Stimulated activated CD8-positive, alpha-beta memory T cell treated with anti-CD3 and anti-CD28 coated beads, Interleukin-2, amount 100 ng/mL, for 1 hour (primary cell): Measurements from ENCODE around the gene KLC1.
"Not testable (repeated sequence)": the region's sequence is repeated elsewhere in the genome, so short reads cannot be mapped to it uniquely, and the experiment has no call there.

Experiments used
- DNase-seq, 2 donors: peaks; one replicate each; pipeline ENCODE4 v3.0.0-alpha.2; 2020; ENCODE audit warnings: low read depth in 2 of 2

KLC1 gene

DNA sequence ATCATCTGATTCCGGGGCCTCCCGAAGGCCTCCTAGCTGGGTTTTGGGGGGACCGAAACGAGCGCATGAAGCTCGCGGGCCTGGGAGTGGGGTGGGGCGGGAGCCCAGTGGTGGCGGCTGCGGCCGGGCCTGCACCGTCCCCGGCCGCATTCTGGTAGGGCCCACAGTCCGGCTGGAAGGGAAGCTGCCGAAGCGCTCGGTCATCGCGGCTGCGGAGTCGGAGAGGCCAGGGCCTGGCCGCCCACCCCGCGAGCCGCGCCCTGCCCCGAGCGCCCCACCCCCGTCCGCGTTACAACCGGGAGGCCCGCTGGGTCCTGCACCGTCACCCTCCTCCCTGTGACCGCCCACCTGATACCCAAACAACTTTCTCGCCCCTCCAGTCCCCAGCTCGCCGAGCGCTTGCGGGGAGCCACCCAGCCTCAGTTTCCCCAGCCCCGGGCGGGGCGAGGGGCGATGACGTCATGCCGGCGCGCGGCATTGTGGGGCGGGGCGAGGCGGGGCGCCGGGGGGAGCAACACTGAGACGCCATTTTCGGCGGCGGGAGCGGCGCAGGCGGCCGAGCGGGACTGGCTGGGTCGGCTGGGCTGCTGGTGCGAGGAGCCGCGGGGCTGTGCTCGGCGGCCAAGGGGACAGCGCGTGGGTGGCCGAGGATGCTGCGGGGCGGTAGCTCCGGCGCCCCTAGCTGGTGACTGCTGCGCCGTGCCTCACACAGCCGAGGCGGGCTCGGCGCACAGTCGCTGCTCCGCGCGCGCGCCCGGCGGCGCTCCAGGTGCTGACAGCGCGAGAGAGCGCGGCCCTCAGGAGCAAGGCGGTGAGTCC is at the start of gene KLC1:
Gene KLC1, plus strand, starts transcription at position 528 of the 819 bp plus-strand sequence. CDS start 25,354 bp downstream, outside the sequence.
- peak; percentile 69 to 77 for DNase-seq

DNA sequence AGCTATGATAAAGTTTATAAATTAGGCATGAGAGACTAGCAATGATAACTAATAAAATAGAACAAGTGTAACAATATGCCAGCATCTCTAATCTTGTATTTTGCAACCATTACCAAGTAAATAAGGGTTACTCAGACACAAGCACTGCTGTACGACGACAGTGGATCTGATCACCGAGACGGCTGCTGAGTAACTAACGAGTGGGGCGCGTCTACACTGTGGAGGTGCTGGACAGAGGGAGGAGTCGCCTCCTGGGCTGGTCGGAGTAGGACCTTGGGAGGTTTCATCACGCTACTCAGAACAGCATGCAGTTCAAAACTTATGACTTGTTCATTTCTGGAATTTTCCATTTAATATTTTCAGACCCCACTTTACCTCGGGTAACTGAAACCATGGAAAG is 47.8 kb upstream of the KLC1 start:
- DNase-seq, result no peak

DNA sequence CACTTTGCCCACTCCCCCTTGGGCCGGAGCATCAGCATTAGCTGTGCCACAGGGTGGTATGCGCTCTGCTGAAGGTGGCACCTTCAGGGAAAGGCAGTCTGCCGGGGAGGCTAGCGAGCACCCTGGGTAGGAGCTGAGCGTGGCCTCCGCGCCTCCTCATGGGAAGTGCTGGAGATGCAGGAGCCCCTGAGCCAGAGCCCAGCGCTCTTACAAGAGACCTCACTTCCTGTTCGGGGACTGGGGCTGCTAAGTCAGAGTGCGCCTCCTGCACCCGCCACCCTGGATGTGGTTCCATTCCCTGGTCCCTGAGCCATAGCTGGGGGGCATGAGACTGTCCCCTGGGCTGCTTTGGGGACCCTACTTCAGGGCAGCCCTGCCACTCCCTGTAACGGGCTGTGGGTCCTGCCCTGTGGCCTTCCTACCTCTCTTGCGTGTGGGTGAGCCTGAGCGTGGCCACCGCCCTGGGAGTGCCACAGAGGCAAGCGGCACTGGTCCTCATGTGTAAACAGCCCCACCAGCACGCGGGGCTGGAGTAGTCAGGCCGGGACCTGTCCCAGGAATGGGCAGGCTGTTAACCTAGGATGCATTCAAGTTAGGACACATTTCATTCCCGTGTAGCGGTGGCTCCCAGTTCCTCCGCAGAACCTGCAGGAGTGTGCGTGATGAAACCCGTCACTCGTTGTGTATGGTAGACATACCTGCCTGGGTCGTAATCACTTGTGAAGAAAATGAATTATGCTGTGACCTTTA is 46.9 kb upstream of the KLC1 start:
- no peak for DNase-seq

DNA sequence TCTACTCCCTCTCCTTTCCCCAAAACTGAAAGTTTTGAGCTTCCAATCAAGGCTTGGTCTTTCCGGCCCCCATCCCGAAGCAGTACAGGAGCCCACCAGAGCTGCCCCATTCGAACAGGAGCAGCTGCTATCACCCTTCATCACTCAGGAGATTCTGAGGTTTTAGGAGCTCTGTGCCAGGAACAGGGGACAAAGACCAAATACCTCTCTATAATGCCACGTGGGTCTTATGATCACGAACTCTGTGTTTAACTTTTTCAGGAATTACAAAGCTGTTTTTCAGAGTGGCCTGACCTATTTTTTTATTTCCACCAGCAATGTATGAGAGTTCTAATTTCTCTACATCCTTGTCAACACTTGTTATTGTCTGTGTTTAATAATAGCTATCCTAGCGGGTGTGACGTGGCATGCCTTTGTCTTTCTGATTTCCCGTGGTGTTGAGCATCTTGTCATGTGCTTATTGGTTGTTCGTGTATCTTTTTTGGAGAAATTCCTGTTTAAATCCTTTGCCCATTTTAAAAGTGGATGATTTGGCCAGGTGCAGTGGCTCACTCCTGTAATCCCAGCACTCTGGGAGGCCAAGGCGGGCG is 44.6 kb upstream of the KLC1 start:
- no peak for DNase-seq

DNA sequence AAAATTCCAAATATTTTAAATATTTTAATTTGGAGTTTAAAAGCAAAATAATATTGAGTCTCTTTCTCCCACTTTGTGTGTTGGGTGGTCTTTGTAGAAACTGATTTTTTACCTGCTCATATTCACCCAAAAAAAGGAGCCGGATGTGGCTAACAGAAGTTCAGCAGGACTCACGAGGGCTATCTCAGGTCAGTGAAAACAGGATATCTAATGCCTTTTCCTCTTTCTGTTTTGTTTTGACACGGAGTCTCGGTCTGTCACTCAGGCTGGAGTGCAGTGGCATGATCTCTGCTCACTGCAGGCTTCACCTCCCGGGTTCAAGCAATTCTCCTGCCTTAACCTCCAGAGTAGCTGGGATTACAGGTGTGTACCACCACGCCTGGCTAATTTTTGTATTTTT is 35.4 kb upstream of the KLC1 start:
- DNase-seq, result no peak

DNA sequence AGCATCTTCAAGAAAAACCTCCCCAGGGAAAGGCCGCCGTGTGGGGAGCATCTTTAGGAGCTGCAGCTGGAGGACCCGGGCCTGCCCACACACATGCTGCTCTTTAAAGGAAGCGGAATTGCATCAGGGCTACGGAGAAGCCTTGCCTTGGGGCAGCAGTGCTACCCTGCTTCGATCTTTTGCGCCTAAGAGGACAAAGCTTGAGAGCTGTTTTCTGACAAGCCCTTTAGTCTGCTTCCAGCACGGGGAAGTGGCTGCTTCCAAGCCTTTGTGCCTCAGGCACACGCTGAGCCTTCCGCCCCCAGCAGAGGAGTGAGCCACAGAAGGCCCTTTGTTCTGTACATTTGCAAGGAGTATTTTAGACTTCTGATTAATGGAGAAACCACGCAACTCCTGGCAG is 34.7 kb upstream of the KLC1 start:
- DNase-seq, result no peak

DNA sequence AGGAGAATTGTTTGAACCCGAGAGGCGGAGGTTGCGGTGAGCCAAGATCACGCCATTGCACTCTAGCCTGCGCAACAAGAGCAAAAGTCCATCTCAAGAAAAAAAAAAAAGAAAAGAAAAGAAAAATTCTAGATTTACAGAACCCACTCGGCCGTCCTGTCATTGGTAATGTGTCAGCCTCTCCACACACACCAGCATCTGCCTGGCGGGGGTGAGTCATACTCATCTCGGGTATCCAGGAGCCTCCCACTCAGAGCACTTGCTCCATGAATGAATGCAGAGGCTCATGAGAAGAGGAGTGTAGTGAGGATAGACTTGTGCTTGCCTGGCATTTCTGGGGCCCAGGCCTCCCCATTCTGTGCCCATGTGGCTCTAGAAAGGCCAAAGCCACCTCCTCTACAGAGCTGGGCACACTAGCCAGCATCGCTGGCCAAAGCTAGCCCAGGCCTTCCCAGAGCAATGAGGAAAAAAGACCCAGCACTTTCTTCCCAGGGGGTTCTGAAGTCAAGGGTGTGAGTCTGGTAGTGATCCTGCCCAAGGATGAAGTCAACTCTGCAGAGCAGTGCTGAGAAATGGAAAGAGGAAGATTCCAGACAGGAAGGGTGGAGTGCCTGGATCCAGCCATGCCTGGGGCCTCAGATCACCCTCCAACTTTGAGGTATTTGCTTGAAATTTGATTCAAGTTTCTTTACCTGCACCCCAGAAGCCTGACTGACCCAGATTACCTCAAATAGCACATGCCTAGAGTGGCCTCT is 31.2 kb upstream of the KLC1 start:
- no peak for DNase-seq

DNA sequence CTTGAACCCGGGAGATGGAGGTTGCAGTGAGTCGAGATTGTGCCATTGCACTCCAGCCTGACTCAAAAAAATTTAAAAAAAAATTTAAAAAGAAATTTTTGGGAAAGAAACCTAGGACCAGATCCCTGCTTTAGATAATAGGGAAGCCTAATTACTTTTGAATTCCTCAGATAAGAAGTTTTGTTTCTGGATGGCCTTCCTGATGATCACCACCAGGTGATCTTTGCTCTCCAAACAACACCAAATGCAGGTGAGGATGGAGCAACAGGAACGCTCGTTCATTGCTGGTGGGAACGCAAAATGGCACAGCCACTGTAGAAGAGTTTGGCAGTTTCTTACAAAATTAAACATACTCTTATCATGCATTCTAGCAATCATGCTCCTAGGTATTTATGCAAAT is 28.5 kb upstream of the KLC1 start:
- no peak for DNase-seq

GRCh38 chr14:103604620-103605019 is 24.4 kb upstream of the KLC1 start:
- DNase-seq, result no peak

GRCh38 chr14:103606963-103607668 is 21.9 kb upstream of the KLC1 start:
- DNase-seq, result peak; percentile 24 to 31

GRCh38 chr14:103607822-103608221 is 21.2 kb upstream of the KLC1 start:
- no peak for DNase-seq

GRCh38 chr14:103609081-103609480 is 19.9 kb upstream of the KLC1 start:
- DNase-seq, result not testable (repeated sequence)

- DNase-seq, result no peak
These were observed 17.8 kb upstream of the KLC1 start for GRCh38 chr14:103611215-103611614.

DNA sequence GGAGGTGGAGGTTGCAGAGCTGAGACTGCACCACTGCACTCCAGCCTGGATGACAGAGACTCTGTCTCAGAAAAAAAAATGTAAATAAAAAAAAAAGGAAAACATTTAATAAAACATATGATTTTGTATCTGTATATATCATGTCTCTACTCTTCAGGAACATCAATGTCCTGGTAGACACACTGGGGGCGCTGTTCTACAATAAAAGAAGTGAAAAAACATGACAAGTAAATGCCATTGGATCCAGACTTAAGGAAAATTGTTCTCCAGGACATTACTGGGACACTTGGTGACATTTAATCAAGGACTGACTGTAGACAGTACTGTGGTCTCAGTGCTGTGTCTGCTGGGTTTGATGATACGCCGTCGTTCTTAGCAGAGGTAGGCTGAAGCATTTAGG is 15.5 kb upstream of the KLC1 start:
- DNase-seq, result no peak

DNA sequence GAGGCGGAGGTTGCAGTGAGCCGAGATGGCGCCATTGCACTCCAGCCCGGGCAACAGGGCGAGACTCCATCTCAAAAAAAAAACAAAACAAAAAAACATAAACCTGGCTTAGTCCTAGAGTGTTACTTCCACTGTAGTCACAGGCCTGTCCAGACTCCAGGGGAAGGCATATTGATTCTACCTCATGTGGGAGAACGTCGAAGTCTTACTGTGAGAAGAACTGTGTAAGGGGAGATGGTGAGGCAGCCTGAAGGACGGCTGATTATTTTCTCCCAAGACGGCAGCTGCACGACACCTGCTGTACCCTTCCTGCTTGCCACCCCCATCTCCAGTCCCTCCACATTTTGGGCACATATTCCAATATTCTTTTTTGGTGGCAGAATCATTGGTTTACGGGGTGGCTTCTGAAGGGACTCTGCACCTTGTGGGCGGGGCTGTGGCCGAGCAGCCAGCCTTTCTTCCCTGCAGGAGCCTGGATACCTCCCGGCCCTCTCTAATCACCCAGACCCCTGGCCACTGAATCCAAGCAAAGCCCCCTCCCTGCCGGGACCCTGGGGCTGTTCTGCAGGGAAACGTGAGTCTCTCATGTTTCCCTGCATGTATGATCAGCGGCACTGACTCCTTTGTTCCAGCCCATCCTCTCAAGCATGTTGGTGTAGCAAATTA is 12.2 kb upstream of the KLC1 start:
- DNase-seq, result no peak

DNA sequence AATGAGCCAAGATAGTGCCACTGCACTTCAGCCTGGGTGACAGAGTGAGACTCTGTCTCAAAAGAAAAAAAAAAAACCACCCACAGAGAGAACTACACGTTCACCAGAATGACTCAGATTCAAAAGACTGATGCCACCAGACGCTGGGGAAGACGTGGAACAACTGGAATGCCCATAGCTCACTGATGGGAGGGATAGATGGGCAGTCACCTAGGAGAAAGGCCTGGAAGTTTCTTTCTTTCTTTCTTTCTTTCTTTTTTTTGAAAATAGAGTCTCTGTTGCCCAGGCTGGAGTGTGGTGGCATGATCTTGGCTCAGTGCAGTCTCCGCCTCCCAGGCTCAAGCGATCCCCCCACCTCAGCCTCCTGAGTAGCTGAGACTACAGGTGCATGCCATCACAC is 10.0 kb upstream of the KLC1 start:
- DNase-seq, result no peak

DNA sequence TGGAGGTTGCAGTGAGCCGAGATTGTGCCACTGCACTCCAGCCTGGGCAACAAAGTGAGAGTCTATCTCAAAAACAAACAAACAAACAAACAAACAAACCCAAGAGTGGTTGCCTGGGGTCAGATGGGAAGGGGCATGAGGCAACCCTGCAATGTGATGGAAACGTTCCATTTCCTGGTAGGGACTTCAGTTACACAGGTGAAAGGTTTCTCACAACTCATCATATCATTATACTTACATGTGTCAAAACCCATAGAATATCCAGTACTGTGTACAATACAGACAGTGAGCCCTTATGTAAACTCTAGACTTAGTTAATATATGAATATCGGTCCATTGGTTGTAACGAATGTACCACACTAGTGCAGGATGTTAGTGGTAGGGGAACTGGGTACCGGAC is 7.2 kb upstream of the KLC1 start:
- no peak for DNase-seq

- DNase-seq, result no peak
These were observed 5.7 kb upstream of the KLC1 start for GRCh38 chr14:103623308-103623707.

- no peak for DNase-seq
These were observed 5.0 kb upstream of the KLC1 start for GRCh38 chr14:103623883-103624482.

DNA sequence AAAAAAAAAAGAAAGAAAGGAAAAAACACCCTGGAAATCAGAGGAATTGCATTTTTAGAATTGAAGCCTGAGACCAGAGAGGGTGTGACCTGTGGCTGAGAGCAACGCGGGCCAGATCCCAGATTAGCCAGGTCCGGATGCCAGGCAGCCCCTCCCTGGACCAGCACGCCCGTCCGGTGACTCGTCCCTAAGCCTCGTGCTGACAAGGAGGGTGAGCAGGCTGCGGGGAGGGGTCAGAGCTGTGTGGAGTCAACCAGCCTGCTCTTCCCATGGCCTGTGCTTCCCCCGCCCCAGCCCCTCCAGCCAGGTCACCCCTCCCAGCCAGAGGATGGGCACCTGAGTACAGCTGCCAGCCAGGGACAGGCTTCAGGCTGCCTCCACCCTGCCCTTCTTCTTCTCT is 4.2 kb upstream of the KLC1 start:
- no peak for DNase-seq
